GM19043 (cell line): ENCODE results near the gene SCUBE3.

ENCODE experiments used
- ATAC-seq: cut with Tn5 transposase; IDR thresholded peaks from one replicate; pipeline ENCODE4 v1.9.1; 2021; ENCODE audit warnings: low read depth; ENCODE audit not compliant: unreplicated experiment

The SCUBE3 gene

GRCh38 chr6:35264550-35265274, 51.0 kb downstream of the SCUBE3 start:
- ATAC-seq: no peak

GRCh38 chr6:35265523-35265922, 51.8 kb downstream of the SCUBE3 start:
- no peak for ATAC-seq

- no peak for ATAC-seq
Observed at GRCh38 chr6:35267446-35267845, 53.7 kb downstream of the SCUBE3 start.

- no peak for ATAC-seq
Observed at GRCh38 chr6:35267897-35268296, 54.1 kb downstream of the SCUBE3 start.

GRCh38 chr6:35272005-35272404, 58.2 kb downstream of the SCUBE3 start:
- ATAC-seq: no peak

- ATAC-seq: no peak
Observed at GRCh38 chr6:35273822-35274559, 60.2 kb downstream of the SCUBE3 start.

GRCh38 chr6:35275744-35276260, 62.0 kb downstream of the SCUBE3 start:
- ATAC-seq: no peak

GRCh38 chr6:35278708-35279107, 65.0 kb downstream of the SCUBE3 start:
- no peak for ATAC-seq

- no peak for ATAC-seq
Observed at GRCh38 chr6:35280903-35281302, 67.1 kb downstream of the SCUBE3 start.

GRCh38 chr6:35282472-35282871, 68.7 kb downstream of the SCUBE3 start:
- ATAC-seq: no peak

GRCh38 chr6:35283361-35283760, 69.6 kb downstream of the SCUBE3 start:
- no peak for ATAC-seq

- ATAC-seq: no peak
Observed at GRCh38 chr6:35287671-35288396, 74.1 kb downstream of the SCUBE3 start.

GRCh38 chr6:35288834-35289233, 75.1 kb downstream of the SCUBE3 start:
- ATAC-seq: no peak

- ATAC-seq: no peak
Observed at GRCh38 chr6:35291491-35291890, 77.7 kb downstream of the SCUBE3 start.

- ATAC-seq: no peak
Observed at GRCh38 chr6:35292494-35292893, 78.7 kb downstream of the SCUBE3 start.

- ATAC-seq: no peak
Observed at GRCh38 chr6:35293681-35294080, 79.9 kb downstream of the SCUBE3 start.

- no peak for ATAC-seq
Observed at GRCh38 chr6:35294308-35294945, 80.7 kb downstream of the SCUBE3 start.

GRCh38 chr6:35295036-35295435, 81.3 kb downstream of the SCUBE3 start:
- ATAC-seq: no peak

GRCh38 chr6:35295521-35296315, 82.0 kb downstream of the SCUBE3 start:
- ATAC-seq: no peak
